ENCODE results near the gene ZBTB42.

Gene ZBTB42

GRCh38 chr14:104782808-104783139 lies 18.1 kb upstream of the ZBTB42 start:
- no peak for DNase-seq (ENCODE audit: low spot score)

- DNase-seq (ENCODE audit: low spot score): no peak
Observed at GRCh38 chr14:104783484-104784217, 17.2 kb upstream of the ZBTB42 start.

- no peak for DNase-seq (ENCODE audit: low spot score)
Observed at GRCh38 chr14:104784218-104784568, 16.7 kb upstream of the ZBTB42 start.

- DNase-seq (ENCODE audit: low spot score): no peak
Observed at GRCh38 chr14:104784846-104785707, 15.8 kb upstream of the ZBTB42 start.

GRCh38 chr14:104785708-104786080 lies 15.2 kb upstream of the ZBTB42 start:
- DNase-seq (ENCODE audit: low spot score): no peak

GRCh38 chr14:104786091-104786586 lies 14.8 kb upstream of the ZBTB42 start:
- no peak for DNase-seq (ENCODE audit: low spot score)

GRCh38 chr14:104786726-104787675 lies 13.9 kb upstream of the ZBTB42 start:
- DNase-seq (ENCODE audit: low spot score): no peak

- no peak for DNase-seq (ENCODE audit: low spot score)
Observed at GRCh38 chr14:104787736-104788135, 13.2 kb upstream of the ZBTB42 start.

- DNase-seq (ENCODE audit: low spot score): no peak
Observed at GRCh38 chr14:104788161-104788818, 12.6 kb upstream of the ZBTB42 start.

GRCh38 chr14:104788873-104789663 lies 11.8 kb upstream of the ZBTB42 start:
- no peak for DNase-seq (ENCODE audit: low spot score)

GRCh38 chr14:104789752-104790743 lies 10.9 kb upstream of the ZBTB42 start:
- DNase-seq (ENCODE audit: low spot score): no peak

GRCh38 chr14:104791425-104791824 lies 9.5 kb upstream of the ZBTB42 start:
- no peak for DNase-seq (ENCODE audit: low spot score)

- no peak for DNase-seq (ENCODE audit: low spot score)
Observed at GRCh38 chr14:104792101-104792884, 8.6 kb upstream of the ZBTB42 start.

- no peak for DNase-seq (ENCODE audit: low spot score)
Observed at GRCh38 chr14:104792945-104793702, 7.8 kb upstream of the ZBTB42 start.

- no peak for DNase-seq (ENCODE audit: low spot score)
Observed at GRCh38 chr14:104793703-104793959, 7.3 kb upstream of the ZBTB42 start.

- peak; percentile 78 for DNase-seq (ENCODE audit: low spot score)
Observed at GRCh38 chr14:104794099-104794498, 6.8 kb upstream of the ZBTB42 start.

- DNase-seq (ENCODE audit: low spot score): peak; percentile 64
Observed at GRCh38 chr14:104794631-104794992, 6.3 kb upstream of the ZBTB42 start.

- DNase-seq (ENCODE audit: low spot score): no peak
Observed at GRCh38 chr14:104794993-104795780, 5.7 kb upstream of the ZBTB42 start, which contains the start of gene AKT1. TSS of gene AKT1 (minus strand) at chr14:104795748. CDS start at chr14:104792643, 3,105 bp downstream.

Data from ecto neural progenitor cell (in vitro differentiated cells).